Gastroesophageal sphincter (tissue), 3 donors: ENCODE data around the gene ZNF644.

Experiments used
- POLR2AphosphoS5 ChIP-seq: sonication (generic); formaldehyde crosslinking; IDR thresholded peaks from one replicate; pipeline ENCODE4 v1.6.1; 2017; ENCODE audit warnings: antibody characterized with exemption
- TF ChIP-seq, protein P1 (sequence below), 4 experiments: fragments of 200-600 bp in 2 of 4; fragments of 450-650 bp in 2 of 4; sonication (generic) in 1 of 4; IDR thresholded peaks; one replicate each; pipeline ENCODE4 v1.5.1; 2017 to 2019; ENCODE audit warnings: antibody characterized with exemption in 4 of 4, mild to moderate bottlenecking in 2 of 4, moderate library complexity in 2 of 4

DNA sequence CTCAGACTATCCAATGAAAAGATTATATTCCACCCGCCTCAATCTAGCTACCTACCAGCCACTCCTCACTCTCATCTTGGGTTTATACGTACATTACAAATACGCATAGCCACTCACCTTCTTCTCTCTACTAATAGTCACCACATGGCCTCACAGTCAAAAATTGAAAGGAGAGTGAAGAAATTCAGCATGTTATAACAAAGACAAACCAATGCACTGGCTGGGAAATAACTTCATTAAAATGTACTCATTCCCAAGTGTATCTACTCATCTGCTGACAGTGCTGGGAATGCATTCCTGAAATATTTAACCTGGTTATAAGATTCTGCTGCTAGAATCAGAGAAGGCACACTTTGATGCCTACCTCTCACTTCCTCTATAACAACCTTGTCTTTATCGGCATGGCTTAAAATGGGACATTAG, 6.5 kb downstream of the ZNF644 start:
- TF ChIP-seq, protein P1, sequence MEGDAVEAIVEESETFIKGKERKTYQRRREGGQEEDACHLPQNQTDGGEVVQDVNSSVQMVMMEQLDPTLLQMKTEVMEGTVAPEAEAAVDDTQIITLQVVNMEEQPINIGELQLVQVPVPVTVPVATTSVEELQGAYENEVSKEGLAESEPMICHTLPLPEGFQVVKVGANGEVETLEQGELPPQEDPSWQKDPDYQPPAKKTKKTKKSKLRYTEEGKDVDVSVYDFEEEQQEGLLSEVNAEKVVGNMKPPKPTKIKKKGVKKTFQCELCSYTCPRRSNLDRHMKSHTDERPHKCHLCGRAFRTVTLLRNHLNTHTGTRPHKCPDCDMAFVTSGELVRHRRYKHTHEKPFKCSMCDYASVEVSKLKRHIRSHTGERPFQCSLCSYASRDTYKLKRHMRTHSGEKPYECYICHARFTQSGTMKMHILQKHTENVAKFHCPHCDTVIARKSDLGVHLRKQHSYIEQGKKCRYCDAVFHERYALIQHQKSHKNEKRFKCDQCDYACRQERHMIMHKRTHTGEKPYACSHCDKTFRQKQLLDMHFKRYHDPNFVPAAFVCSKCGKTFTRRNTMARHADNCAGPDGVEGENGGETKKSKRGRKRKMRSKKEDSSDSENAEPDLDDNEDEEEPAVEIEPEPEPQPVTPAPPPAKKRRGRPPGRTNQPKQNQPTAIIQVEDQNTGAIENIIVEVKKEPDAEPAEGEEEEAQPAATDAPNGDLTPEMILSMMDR (IDR thresholded peaks at IDR 0.05): no peak
- TF ChIP-seq POLR2AphosphoS5: no peak
